OCI-LY1 (cell line): ENCODE results near the gene ZDBF2.
"Not testable (repeated sequence)": the region's sequence is repeated elsewhere in the genome, so short reads cannot be mapped to it uniquely, and the experiment has no call there.

Source experiments
- H2AFZ ChIP-seq: fragments of 200-600 bp; sonication (generic), shearing (Covaris generic); 2 replicates; pipeline ENCODE4 v1.6.0; 2014; ENCODE audit warnings: antibody characterized with exemption, mild to moderate bottlenecking, low read length
- H3F3A ChIP-seq: fragments of 200-600 bp; sonication (generic), shearing (Covaris generic); 2 replicates; pipeline ENCODE4 v1.6.0; 2014; ENCODE audit warnings: mild to moderate bottlenecking, antibody characterized with exemption, low read length, moderate library complexity; ENCODE audit not compliant: insufficient read depth
- H3K27ac ChIP-seq: fragments of 200-600 bp; sonication (generic); 2 replicates; pipeline ENCODE4 v1.5.1; 2014; ENCODE audit warnings: low read length, mixed run types, mild to moderate bottlenecking, low read depth; ENCODE audit not compliant: poor library complexity, severe bottlenecking
- H3K27me3 ChIP-seq: fragments of 200-600 bp; sonication (generic); 2 replicates; pipeline ENCODE4 v1.6.0; 2014; ENCODE audit warnings: antibody characterized with exemption, mild to moderate bottlenecking, low read length, moderate library complexity; ENCODE audit not compliant: insufficient read depth
- H3K36me3 ChIP-seq: fragments of 200-600 bp; sonication (generic); 2 replicates; pipeline ENCODE4 v1.6.1; 2014; ENCODE audit warnings: mild to moderate bottlenecking, antibody characterized with exemption, low read length, moderate library complexity, mixed read lengths; ENCODE audit not compliant: insufficient read depth
- H3K4me1 ChIP-seq: fragments of 200-600 bp; sonication (generic); 2 replicates; pipeline ENCODE4 v1.5.1; 2014; ENCODE audit warnings: mild to moderate bottlenecking, low read length, moderate library complexity; ENCODE audit not compliant: insufficient read depth, severe bottlenecking
- H3K4me2 ChIP-seq: fragments of 200-600 bp; sonication (generic), shearing (Covaris generic); 2 replicates; pipeline ENCODE4 v1.6.1; 2014; ENCODE audit warnings: low read length
- H3K4me3 ChIP-seq: fragments of 200-600 bp; sonication (generic); 2 replicates; pipeline ENCODE4 v1.5.1; 2014; ENCODE audit warnings: low read length, low read depth, mild to moderate bottlenecking, mixed read lengths; ENCODE audit not compliant: poor library complexity, severe bottlenecking
- H3K79me2 ChIP-seq: fragments of 200-600 bp; shearing (Covaris generic); 2 replicates; pipeline ENCODE4 v1.6.1; 2016; ENCODE audit warnings: mixed run types, low read length, mixed read lengths; ENCODE audit not compliant: insufficient read depth
- H3K9ac ChIP-seq: fragments of 200-600 bp; sonication (generic), shearing (Covaris generic); 2 replicates; pipeline ENCODE4 v1.6.1; 2014; ENCODE audit warnings: mild to moderate bottlenecking, low read length, mixed read lengths
- H3K9me2 ChIP-seq: fragments of 200-600 bp; sonication (generic), shearing (Covaris generic); 2 replicates; pipeline ENCODE4 v1.6.1; 2014; ENCODE audit warnings: low read depth, mild to moderate bottlenecking, low read length, mixed read lengths
- H3K9me3 ChIP-seq: fragments of 200-600 bp; shearing (Covaris generic); 2 replicates; pipeline ENCODE4 v1.6.1; 2014; ENCODE audit warnings: low read length, mixed read lengths
- H4K20me1 ChIP-seq: fragments of 200-600 bp; sonication (generic), shearing (Covaris generic); 2 replicates; pipeline ENCODE4 v1.6.0; 2016; ENCODE audit warnings: mild to moderate bottlenecking, low read length; ENCODE audit not compliant: insufficient read depth
- EZH2 ChIP-seq: fragments of 200-600 bp; sonication (generic), shearing (Covaris generic); IDR thresholded peaks from 2 replicates; pipeline ENCODE4 v1.8.0; 2017; ENCODE audit warnings: borderline replicate concordance, mixed run types, mild to moderate bottlenecking, antibody characterized with exemption, low read length, moderate library complexity, mixed read lengths
- TF ChIP-seq, protein P1 (sequence below): fragments of 200-600 bp; sonication (generic), shearing (Covaris generic); IDR thresholded peaks from 2 replicates; pipeline ENCODE4 v1.5.1; 2017; ENCODE audit warnings: mild to moderate bottlenecking, antibody characterized with exemption, low read length, moderate library complexity, mixed read lengths

ZDBF2 gene

DNA sequence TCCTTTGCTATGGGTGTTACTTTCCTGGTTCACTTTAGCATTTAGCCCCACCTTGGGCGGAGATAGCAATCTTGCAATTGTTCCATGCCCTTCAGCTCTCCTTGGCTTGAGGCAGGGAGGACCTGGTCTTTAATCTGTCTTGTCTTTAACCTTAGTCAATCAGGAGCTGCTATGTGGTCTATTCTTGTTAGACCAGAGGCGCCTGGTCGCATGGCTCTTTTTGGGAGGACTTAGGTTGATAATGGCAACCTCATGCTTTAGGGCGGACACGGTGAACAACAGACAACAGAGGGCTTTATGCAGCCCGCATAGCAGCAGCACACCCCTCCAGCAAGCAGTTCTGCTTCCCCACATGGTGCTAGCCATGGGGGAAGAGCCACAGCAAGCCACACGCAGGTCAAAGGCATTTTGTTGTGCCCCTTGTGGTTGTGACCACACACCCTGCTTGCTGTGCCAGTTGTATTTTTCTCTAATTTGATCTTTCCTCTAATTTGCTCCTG is 17.7 kb upstream of the ZDBF2 start:
- Histone ChIP-seq H3K27me3 (no peaks in the 10 kb centered on the region), H3K79me2 (no peaks in the 10 kb centered on the region), H3F3A (no peaks in the 10 kb centered on the region), H3K4me3 (no peak overlapping the region), H3K9ac (no peak overlapping the region), H3K36me3 (no peaks in the 10 kb centered on the region), H3K9me2 (no peaks in the 10 kb centered on the region), H3K4me2 (no peak overlapping the region), H3K27ac (no peak overlapping the region), H3K9me3 (no peaks in the 10 kb centered on the region), H3K4me1 (no peaks in the 10 kb centered on the region), H2AFZ (no peak overlapping the region), H4K20me1 (no peaks in the 10 kb centered on the region)
- TF ChIP-seq, protein P1, sequence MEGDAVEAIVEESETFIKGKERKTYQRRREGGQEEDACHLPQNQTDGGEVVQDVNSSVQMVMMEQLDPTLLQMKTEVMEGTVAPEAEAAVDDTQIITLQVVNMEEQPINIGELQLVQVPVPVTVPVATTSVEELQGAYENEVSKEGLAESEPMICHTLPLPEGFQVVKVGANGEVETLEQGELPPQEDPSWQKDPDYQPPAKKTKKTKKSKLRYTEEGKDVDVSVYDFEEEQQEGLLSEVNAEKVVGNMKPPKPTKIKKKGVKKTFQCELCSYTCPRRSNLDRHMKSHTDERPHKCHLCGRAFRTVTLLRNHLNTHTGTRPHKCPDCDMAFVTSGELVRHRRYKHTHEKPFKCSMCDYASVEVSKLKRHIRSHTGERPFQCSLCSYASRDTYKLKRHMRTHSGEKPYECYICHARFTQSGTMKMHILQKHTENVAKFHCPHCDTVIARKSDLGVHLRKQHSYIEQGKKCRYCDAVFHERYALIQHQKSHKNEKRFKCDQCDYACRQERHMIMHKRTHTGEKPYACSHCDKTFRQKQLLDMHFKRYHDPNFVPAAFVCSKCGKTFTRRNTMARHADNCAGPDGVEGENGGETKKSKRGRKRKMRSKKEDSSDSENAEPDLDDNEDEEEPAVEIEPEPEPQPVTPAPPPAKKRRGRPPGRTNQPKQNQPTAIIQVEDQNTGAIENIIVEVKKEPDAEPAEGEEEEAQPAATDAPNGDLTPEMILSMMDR = no peak
- no peak for TF ChIP-seq EZH2

- H3K9ac ChIP-seq = no peak overlapping the region
- no peaks in the 10 kb centered on the region for H4K20me1 ChIP-seq
- H3F3A ChIP-seq = no peaks in the 10 kb centered on the region
- no peak overlapping the region for H3K4me3 ChIP-seq
- no peaks in the 10 kb centered on the region for H3K4me1 ChIP-seq
- H3K9me3 ChIP-seq = no peaks in the 10 kb centered on the region
- no peak overlapping the region for H3K27ac ChIP-seq
- H3K9me2 ChIP-seq = no peaks in the 10 kb centered on the region
- no peak overlapping the region for H3K4me2 ChIP-seq
- TF ChIP-seq, protein P1 = no peak
- no peak for TF ChIP-seq EZH2
- no peaks in the 10 kb centered on the region for H3K36me3 ChIP-seq
- H3K27me3 ChIP-seq = no peaks in the 10 kb centered on the region
- H3K79me2 ChIP-seq = no peaks in the 10 kb centered on the region
- H2AFZ ChIP-seq = no peak overlapping the region
These were observed 17.1 kb upstream of the ZDBF2 start for GRCh38 chr2:206257350-206257749.

DNA sequence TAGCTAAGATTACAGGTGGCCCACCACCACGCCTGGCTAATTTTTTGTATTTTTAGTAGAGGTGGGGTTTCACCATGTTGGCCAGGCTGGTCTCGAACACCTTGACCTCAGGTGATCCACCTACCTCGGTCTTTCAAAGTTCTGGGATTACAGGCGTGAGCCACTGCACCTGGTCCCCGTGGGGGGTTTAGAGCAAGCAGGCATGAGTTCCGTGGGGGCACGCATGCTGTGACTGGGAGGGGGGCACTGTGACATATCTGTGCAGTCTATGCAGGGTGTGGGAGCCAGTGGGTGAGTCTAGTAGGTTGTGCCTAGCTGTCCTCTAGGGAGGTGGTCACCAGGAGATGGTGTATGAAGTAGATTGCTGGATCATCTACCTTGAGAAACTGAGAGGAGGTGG is 16.6 kb upstream of the ZDBF2 start:
- Histone ChIP-seq H3K9ac (no peak overlapping the region), H3K36me3 (no peaks in the 10 kb centered on the region), H3K9me2 (no peaks in the 10 kb centered on the region), H3K79me2 (no peaks in the 10 kb centered on the region), H3K4me2 (no peak overlapping the region), H3K4me1 (no peaks in the 10 kb centered on the region), H3K27me3 (no peaks in the 10 kb centered on the region), H3K9me3 (no peaks in the 10 kb centered on the region), H2AFZ (no peak overlapping the region), H3F3A (no peaks in the 10 kb centered on the region), H4K20me1 (no peaks in the 10 kb centered on the region), H3K27ac (no peak overlapping the region), H3K4me3 (no peak overlapping the region)
- TF ChIP-seq, protein P1 = no peak
- TF ChIP-seq EZH2 = no peak

DNA sequence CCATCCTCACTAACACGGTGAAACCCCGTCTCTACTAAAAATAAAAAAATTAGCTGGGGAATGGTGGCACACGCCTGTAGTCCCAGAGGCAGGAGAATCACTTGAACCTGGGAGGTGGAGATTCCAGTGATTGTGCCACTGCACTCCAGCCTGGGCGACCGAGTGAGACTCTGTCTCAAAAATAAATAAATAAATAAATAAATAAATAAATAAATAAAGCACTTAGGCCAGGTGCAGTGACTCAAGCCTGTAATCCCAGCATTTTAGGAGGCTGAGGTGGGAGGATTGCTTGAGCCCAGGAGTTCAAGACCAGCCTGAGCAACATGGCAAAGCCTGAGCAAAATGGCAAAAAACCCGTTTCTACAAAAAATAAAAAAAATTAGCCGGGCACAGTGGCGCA is 15.8 kb upstream of the ZDBF2 start:
- not testable (repeated sequence) for H3K27me3 ChIP-seq, H3K27ac ChIP-seq, H4K20me1 ChIP-seq, H3F3A ChIP-seq, H2AFZ ChIP-seq, H3K4me2 ChIP-seq, H3K9me2 ChIP-seq, H3K9ac ChIP-seq, H3K79me2 ChIP-seq, H3K4me1 ChIP-seq, H3K36me3 ChIP-seq, H3K4me3 ChIP-seq, H3K9me3 ChIP-seq
